GM23338 (cell line): Measurements from ENCODE around the gene FASN. TPM values are rescaled to one million over a fixed set of nuclear protein-coding genes. Genes with fewer than 3 reads are reported as not detected.

Source experiments
- ATAC-seq: fragments of 200-7000 bp; cut with Tn5 transposase; 3 replicates; pipeline ENCODE4 v1.9.1; 2020
- DNase-seq: peaks from one replicate; pipeline ENCODE4 v3.0.0-alpha.2; 2015; ENCODE audit warnings: low spot score
- H2AFZ ChIP-seq: fragments of 200-600 bp; sonication (generic); 2 replicates; pipeline ENCODE4 v1.8.0; 2016; ENCODE audit warnings: antibody characterized with exemption, mild to moderate bottlenecking, moderate library complexity
- H3F3A ChIP-seq: fragments of 200-600 bp; sonication (generic); replicated peaks from 2 replicates; pipeline ENCODE4 v1.8.0; 2017; ENCODE audit warnings: antibody characterized with exemption, mixed run types, low read depth
- H3K27ac ChIP-seq: fragments of 200-600 bp; sonication (generic); 2 replicates; pipeline ENCODE4 v1.6.1; 2016; ENCODE audit warnings: low read depth
- H3K27me3 ChIP-seq: fragments of 200-600 bp; sonication (generic); 2 replicates; pipeline ENCODE4 v1.8.0; 2016; ENCODE audit warnings: mild to moderate bottlenecking, mixed run types, moderate library complexity; ENCODE audit not compliant: insufficient read depth
- H3K36me3 ChIP-seq: fragments of 200-600 bp; sonication (generic); 2 replicates; pipeline ENCODE4 v1.8.0; 2016; ENCODE audit warnings: mild to moderate bottlenecking; ENCODE audit not compliant: insufficient read depth
- H3K4me1 ChIP-seq: fragments of 200-600 bp; sonication (generic); 2 replicates; pipeline ENCODE4 v1.8.0; 2016; ENCODE audit warnings: mild to moderate bottlenecking, moderate library complexity; ENCODE audit not compliant: insufficient read depth
- H3K4me2 ChIP-seq: fragments of 200-600 bp; sonication (generic); 2 replicates; pipeline ENCODE4 v1.7.1; 2017; ENCODE audit warnings: mixed run types
- H3K4me3 ChIP-seq: fragments of 200-600 bp; sonication (generic); 2 replicates; pipeline ENCODE4 v1.6.1; 2016; ENCODE audit warnings: mixed run types
- H3K79me2 ChIP-seq: fragments of 200-600 bp; sonication (generic); replicated peaks from 2 replicates; pipeline ENCODE4 v1.8.0; 2017; ENCODE audit warnings: mild to moderate bottlenecking; ENCODE audit not compliant: insufficient read depth
- H3K9me2 ChIP-seq: fragments of 200-600 bp; sonication (generic); 2 replicates; pipeline ENCODE4 v1.8.0; 2017; ENCODE audit not compliant: insufficient read depth
- H4K20me1 ChIP-seq: fragments of 200-600 bp; sonication (generic); replicated peaks from 2 replicates; pipeline ENCODE4 v1.8.0; 2017; ENCODE audit warnings: mild to moderate bottlenecking; ENCODE audit not compliant: insufficient read depth
- H3K27ac Mint-ChIP-seq: 2 replicates; pipeline ENCODE4 v1.8.0; 2020; ENCODE audit warnings: inconsistent platforms, mild to moderate bottlenecking, moderate library complexity, mixed read lengths
- H3K27me3 Mint-ChIP-seq: 3 replicates; pipeline ENCODE4 v1.8.0; 2022; ENCODE audit warnings: low read depth, mild to moderate bottlenecking, moderate library complexity, mixed read lengths, inconsistent platforms; ENCODE audit not compliant: insufficient read depth, poor library complexity
- H3K36me3 Mint-ChIP-seq: 3 replicates; pipeline ENCODE4 v1.8.0; 2021; ENCODE audit warnings: low read depth, mild to moderate bottlenecking, inconsistent platforms, moderate library complexity, mixed read lengths
- H3K4me1 Mint-ChIP-seq: 3 replicates; pipeline ENCODE4 v1.8.0; 2020; ENCODE audit warnings: mild to moderate bottlenecking, inconsistent platforms, mixed read lengths
- H3K4me3 Mint-ChIP-seq: 3 replicates; pipeline ENCODE4 v1.8.0; 2021; ENCODE audit warnings: moderate library complexity, mild to moderate bottlenecking, inconsistent platforms, mixed read lengths
- H3K9me3 Mint-ChIP-seq: 3 replicates; pipeline ENCODE4 v1.8.0; 2020; ENCODE audit warnings: moderate library complexity, mild to moderate bottlenecking, inconsistent platforms, mixed read lengths
- CREB1 ChIP-seq: fragments of 250-450 bp; sonication (Bioruptor Pico); IDR thresholded peaks from 2 replicates; pipeline ENCODE4 v1.5.0; 2020; ENCODE audit warnings: low read depth, mild to moderate bottlenecking, moderate library complexity
- ETS1 ChIP-seq: IDR thresholded peaks from 2 replicates; pipeline ENCODE4 v1.6.1; 2016; ENCODE audit warnings: antibody characterized with exemption
- EZH2 ChIP-seq: fragments of 200-600 bp; sonication (generic); IDR thresholded peaks from one replicate; pipeline ENCODE4 v1.8.0; 2017; ENCODE audit warnings: antibody characterized with exemption, mild to moderate bottlenecking, low read depth; ENCODE audit not compliant: unreplicated experiment
- EZH2phosphoT487 ChIP-seq: fragments of 200-600 bp; sonication (generic); IDR thresholded peaks from one replicate; pipeline ENCODE4 v1.8.1; 2018; ENCODE audit warnings: antibody characterized with exemption; ENCODE audit not compliant: unreplicated experiment
- JUNB ChIP-seq: IDR thresholded peaks from one replicate; pipeline ENCODE4 v1.6.1; 2016; ENCODE audit warnings: antibody characterized with exemption; ENCODE audit not compliant: unreplicated experiment
- NANOG ChIP-seq: IDR thresholded peaks from 2 replicates; pipeline ENCODE4 v1.6.1; 2016; ENCODE audit warnings: antibody characterized with exemption, borderline replicate concordance
- POLR2AphosphoS5 ChIP-seq: IDR thresholded peaks from 2 replicates; pipeline ENCODE4 v1.6.1; 2016; ENCODE audit warnings: antibody characterized with exemption, low read depth
- STAT1 ChIP-seq: IDR thresholded peaks from one replicate; pipeline ENCODE4 v1.6.1; 2016; ENCODE audit warnings: antibody characterized with exemption; ENCODE audit not compliant: unreplicated experiment
- ZNF114 ChIP-seq: fragments of 250-450 bp; sonication (Bioruptor Pico); IDR thresholded peaks from 2 replicates; pipeline ENCODE4 v1.5.0; 2020; ENCODE audit warnings: mild to moderate bottlenecking, moderate library complexity
- ZNF331 ChIP-seq: fragments of 250-450 bp; sonication (Bioruptor Pico); IDR thresholded peaks from 2 replicates; pipeline ENCODE4 v1.5.0; 2020; ENCODE audit warnings: low read depth, mild to moderate bottlenecking, moderate library complexity
- ZNF462 ChIP-seq: fragments of 250-450 bp; sonication (Bioruptor Pico); IDR thresholded peaks from 2 replicates; pipeline ENCODE4 v1.5.0; 2020; ENCODE audit warnings: mild to moderate bottlenecking, moderate library complexity
- polyA plus RNA-seq: library from polyadenylated mRNA; unstranded; fragments of >200 nt; fragmentation: Nextera tagmentation; extraction: Ambion mirVana; gene quantifications from 2 replicates; pipeline ENCODE4 v1.2.1, GENCODE V29; 2016
- total RNA-seq: library from RNA; depleted of rRNA; stranded (reverse); fragments of >200 nt; shearing (Covaris generic); gene quantifications from 2 replicates; pipeline ENCODE4 v1.2.3, GENCODE V29; 2014
- TF ChIP-seq, protein P1 (sequence below), 2 experiments: fragments of 200-600 bp in 1 of 2; sonication (generic) in 1 of 2; conservative IDR thresholded peaks; 2 replicates each; pipeline versions ENCODE4 v1.5.1 to v1.6.1; 2016 to 2017; ENCODE audit warnings: antibody characterized with exemption in 2 of 2, low read depth in 2 of 2, mild to moderate bottlenecking in 2 of 2, moderate library complexity in 1 of 2
- TF ChIP-seq, protein P2 (sequence below): IDR thresholded peaks from one replicate; pipeline ENCODE4 v1.6.1; 2018; ENCODE audit warnings: antibody characterized with exemption; ENCODE audit not compliant: unreplicated experiment

FASN gene
- total and polyA plus RNA-seq, 2 experiments from 2014 or later: 120 to 849 TPM

DNA sequence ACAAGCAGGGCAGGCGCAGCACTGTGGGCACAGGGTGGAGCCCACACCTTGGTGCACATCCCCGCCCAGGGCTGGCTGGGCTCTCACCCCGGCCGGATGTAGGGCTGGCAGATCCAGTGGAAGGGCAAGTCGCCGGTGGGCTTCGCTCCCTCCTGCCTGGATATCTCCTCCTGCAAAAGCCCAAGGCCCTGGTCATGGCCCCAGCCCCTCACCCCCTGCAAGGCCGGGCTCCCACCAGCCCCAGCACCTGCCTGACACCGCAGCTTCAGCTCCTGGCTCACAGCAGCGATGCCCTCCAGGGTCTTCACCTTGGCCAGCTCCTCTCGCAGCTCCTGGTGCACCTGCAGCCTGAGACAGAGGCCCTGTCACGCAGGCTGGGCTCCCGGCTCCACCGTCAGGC lies 37.4 kb downstream of the FASN start:
- no peaks in the 10 kb centered on the region for H3K9me2 ChIP-seq
- no peak overlapping the region for H3K27ac Mint-ChIP-seq
- no peak overlapping the region for H3K4me3 ChIP-seq
- ATAC-seq: no peak
- H2AFZ ChIP-seq: no peak overlapping the region
- H3K27me3 Mint-ChIP-seq: peaks cover 8% of the 10 kb centered on the region
- no peak overlapping the region for H3K4me2 ChIP-seq
- no peak for DNase-seq
- no peaks in the 10 kb centered on the region for H3K4me1 Mint-ChIP-seq
- no peaks in the 10 kb centered on the region for H3K79me2 ChIP-seq
- no peaks in the 10 kb centered on the region for H3K27me3 ChIP-seq
- H3K27ac ChIP-seq: no peak overlapping the region
- no peaks in the 10 kb centered on the region for H3K4me1 ChIP-seq
- no peaks in the 10 kb centered on the region for H3K9me3 Mint-ChIP-seq
- H3K4me3 Mint-ChIP-seq: no peak overlapping the region
- peaks cover 4% of the 10 kb centered on the region; the same call in 1 of the 2 replicates for H3K36me3 ChIP-seq
- no peaks in the 10 kb centered on the region for H4K20me1 ChIP-seq
- H3F3A ChIP-seq: peaks cover 3% of the 10 kb centered on the region; the same call in 1 of the 2 replicates
- TF ChIP-seq ZNF462 (CRISPR knock-in tag) (no peak), EZH2 (no peak), JUNB (no peak), ETS1 (no peak), ZNF331 (CRISPR knock-in tag) (no peak), POLR2AphosphoS5 (no peak), CREB1 (CRISPR knock-in tag) (no peak), NANOG (no peak), EZH2phosphoT487 (no peak), ZNF114 (CRISPR knock-in tag) (no peak), STAT1 (no peak)
- TF ChIP-seq, protein P1, sequence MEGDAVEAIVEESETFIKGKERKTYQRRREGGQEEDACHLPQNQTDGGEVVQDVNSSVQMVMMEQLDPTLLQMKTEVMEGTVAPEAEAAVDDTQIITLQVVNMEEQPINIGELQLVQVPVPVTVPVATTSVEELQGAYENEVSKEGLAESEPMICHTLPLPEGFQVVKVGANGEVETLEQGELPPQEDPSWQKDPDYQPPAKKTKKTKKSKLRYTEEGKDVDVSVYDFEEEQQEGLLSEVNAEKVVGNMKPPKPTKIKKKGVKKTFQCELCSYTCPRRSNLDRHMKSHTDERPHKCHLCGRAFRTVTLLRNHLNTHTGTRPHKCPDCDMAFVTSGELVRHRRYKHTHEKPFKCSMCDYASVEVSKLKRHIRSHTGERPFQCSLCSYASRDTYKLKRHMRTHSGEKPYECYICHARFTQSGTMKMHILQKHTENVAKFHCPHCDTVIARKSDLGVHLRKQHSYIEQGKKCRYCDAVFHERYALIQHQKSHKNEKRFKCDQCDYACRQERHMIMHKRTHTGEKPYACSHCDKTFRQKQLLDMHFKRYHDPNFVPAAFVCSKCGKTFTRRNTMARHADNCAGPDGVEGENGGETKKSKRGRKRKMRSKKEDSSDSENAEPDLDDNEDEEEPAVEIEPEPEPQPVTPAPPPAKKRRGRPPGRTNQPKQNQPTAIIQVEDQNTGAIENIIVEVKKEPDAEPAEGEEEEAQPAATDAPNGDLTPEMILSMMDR (conservative IDR thresholded peaks at IDR 0.05; ENCODE audit: low read depth in 2 of 2): no peak
- TF ChIP-seq, protein P2, sequence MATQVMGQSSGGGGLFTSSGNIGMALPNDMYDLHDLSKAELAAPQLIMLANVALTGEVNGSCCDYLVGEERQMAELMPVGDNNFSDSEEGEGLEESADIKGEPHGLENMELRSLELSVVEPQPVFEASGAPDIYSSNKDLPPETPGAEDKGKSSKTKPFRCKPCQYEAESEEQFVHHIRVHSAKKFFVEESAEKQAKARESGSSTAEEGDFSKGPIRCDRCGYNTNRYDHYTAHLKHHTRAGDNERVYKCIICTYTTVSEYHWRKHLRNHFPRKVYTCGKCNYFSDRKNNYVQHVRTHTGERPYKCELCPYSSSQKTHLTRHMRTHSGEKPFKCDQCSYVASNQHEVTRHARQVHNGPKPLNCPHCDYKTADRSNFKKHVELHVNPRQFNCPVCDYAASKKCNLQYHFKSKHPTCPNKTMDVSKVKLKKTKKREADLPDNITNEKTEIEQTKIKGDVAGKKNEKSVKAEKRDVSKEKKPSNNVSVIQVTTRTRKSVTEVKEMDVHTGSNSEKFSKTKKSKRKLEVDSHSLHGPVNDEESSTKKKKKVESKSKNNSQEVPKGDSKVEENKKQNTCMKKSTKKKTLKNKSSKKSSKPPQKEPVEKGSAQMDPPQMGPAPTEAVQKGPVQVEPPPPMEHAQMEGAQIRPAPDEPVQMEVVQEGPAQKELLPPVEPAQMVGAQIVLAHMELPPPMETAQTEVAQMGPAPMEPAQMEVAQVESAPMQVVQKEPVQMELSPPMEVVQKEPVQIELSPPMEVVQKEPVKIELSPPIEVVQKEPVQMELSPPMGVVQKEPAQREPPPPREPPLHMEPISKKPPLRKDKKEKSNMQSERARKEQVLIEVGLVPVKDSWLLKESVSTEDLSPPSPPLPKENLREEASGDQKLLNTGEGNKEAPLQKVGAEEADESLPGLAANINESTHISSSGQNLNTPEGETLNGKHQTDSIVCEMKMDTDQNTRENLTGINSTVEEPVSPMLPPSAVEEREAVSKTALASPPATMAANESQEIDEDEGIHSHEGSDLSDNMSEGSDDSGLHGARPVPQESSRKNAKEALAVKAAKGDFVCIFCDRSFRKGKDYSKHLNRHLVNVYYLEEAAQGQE: no peak
- H3K36me3 Mint-ChIP-seq: peaks cover 16% of the 10 kb centered on the region
